ENCODE data around the gene PHF21A. TPM values are rescaled to one million over a fixed set of nuclear protein-coding genes. Genes with fewer than 3 reads are reported as not detected.
"Not testable (repeated sequence)": the region's sequence is repeated elsewhere in the genome, so short reads cannot be mapped to it uniquely, and the experiment has no call there.

The PHF21A gene
- total RNA-seq, 4 donors from 2014 or later, result 11.2 to 22.3 (median 15.9) TPM

DNA sequence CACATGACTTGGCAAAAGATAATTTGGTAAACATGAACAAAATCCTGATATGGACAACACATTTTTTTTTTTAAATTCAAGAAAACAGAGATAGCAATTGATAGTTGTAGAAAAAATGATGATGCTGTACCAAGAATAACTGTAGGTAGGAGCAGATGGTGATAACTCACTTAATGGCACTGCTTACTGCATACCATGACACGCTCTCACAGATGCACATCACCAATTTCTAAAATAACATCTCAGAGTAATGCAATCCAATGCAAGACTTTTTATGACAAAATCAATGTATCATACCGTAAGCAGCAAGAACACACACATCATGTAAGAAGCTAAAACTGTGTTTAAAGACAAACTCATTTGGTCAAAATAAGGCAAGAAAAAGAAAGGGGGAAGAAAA is 102.6 kb downstream of the PHF21A start:
- Histone ChIP-seq H3K27me3 (no peaks in the 10 kb centered on the region), H3K4me3 (no peak overlapping the region), H3K27ac (no peak overlapping the region), H3K9me3 (no peaks in the 10 kb centered on the region), H3K4me1 (no peaks in the 10 kb centered on the region), H3K36me3 (no peaks in the 10 kb centered on the region)
- TF ChIP-seq, protein P1, sequence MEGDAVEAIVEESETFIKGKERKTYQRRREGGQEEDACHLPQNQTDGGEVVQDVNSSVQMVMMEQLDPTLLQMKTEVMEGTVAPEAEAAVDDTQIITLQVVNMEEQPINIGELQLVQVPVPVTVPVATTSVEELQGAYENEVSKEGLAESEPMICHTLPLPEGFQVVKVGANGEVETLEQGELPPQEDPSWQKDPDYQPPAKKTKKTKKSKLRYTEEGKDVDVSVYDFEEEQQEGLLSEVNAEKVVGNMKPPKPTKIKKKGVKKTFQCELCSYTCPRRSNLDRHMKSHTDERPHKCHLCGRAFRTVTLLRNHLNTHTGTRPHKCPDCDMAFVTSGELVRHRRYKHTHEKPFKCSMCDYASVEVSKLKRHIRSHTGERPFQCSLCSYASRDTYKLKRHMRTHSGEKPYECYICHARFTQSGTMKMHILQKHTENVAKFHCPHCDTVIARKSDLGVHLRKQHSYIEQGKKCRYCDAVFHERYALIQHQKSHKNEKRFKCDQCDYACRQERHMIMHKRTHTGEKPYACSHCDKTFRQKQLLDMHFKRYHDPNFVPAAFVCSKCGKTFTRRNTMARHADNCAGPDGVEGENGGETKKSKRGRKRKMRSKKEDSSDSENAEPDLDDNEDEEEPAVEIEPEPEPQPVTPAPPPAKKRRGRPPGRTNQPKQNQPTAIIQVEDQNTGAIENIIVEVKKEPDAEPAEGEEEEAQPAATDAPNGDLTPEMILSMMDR (IDR thresholded peaks at IDR 0.05), result no peak
- TF ChIP-seq POLR2A (IDR thresholded peaks at IDR 0.05), result no peak
- intact Hi-C loops (cut with DNase I), result no loop called here
- no peak for DNase-seq
- 92 to 93% methylated on average over 2 of the region's 2 CpGs for WGBS, 2 donors

DNA sequence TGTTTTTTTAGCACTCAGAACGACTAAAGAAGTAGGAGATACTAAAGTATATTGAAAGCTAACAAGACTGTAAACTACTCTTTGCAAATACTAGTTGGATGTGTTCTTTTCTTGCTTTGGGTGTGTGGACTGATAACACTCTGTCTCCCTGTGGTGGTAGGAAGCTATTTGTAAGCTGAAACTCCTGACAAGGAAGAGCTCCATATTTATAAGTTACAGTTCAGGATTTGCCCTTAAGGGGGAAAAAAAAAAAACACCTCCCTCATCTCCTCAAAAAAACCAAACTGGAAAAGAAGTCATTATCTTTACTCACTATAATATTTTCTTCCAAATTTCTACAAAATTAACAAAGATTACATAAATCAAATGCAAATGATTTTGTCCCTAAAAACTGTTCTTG is 103.9 kb downstream of the PHF21A start:
- Histone ChIP-seq H3K4me3 (no peak overlapping the region), H3K27me3 (no peaks in the 10 kb centered on the region), H3K9me3 (no peaks in the 10 kb centered on the region), H3K27ac (no peak overlapping the region), H3K36me3 (no peaks in the 10 kb centered on the region), H3K4me1 (no peaks in the 10 kb centered on the region)
- 83 to 100% methylated on average over 1 of the region's 1 CpG for WGBS, 2 donors
- DNase-seq, result no peak
- TF ChIP-seq, protein P1 (IDR thresholded peaks at IDR 0.05), result no peak
- TF ChIP-seq POLR2A (IDR thresholded peaks at IDR 0.05), result no peak
- intact Hi-C loops (cut with DNase I), result no loop called here

DNA sequence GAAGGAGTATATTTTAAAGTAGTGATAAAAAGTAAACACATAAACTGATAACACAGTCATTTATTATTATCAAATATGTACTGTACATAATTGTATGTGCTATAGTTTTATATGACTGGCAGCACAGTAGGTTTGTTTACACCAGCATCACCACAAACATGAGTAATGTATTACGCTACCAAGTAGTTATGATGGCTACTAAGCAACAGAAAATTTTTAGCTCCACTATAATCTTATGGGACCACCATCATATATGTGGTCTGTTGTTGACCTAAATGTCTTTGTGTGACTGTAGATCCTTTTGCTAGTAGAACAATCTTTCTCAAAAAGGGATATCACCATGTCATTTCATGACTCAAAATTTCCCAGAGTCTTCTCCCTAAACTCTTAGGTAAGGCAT is 105.3 kb downstream of the PHF21A start:
- Histone ChIP-seq H3K4me3 (no peak overlapping the region), H3K9me3 (no peaks in the 10 kb centered on the region), H3K4me1 (no peaks in the 10 kb centered on the region), H3K27ac (no peak overlapping the region), H3K27me3 (no peaks in the 10 kb centered on the region), H3K36me3 (no peaks in the 10 kb centered on the region)
- no peak for DNase-seq
- TF ChIP-seq POLR2A (IDR thresholded peaks at IDR 0.05), result no peak
- TF ChIP-seq, protein P1 (IDR thresholded peaks at IDR 0.05), result no peak
- 100% methylated on average over 1 of the region's 1 CpG for WGBS, 2 donors
- intact Hi-C loops (cut with DNase I), result no loop called here

DNA sequence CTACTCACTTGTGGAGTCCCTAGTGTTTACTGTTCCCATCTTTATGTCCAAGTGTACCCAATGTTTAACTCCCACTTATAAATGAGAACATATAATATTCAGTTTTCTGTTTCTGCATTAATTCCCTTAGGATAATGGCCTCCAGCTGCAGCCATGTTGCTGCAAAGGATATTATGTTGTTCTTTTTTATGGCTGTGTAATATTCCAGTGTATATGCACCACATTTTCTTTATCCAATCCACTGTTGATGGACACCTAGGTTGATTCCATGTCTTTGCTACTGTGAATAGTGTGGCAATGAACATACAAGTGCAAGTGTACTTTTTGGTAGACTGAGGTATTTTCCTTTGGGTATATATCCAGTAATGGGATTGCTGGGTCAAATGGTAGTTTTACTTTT is 107.1 kb downstream of the PHF21A start:
- H3K36me3 ChIP-seq; H3K4me3 ChIP-seq; DNase-seq; H3K27me3 ChIP-seq; H3K27ac ChIP-seq; H3K9me3 ChIP-seq; intact Hi-C loops (cut with DNase I): not testable (repeated sequence)
- H3K4me1 ChIP-seq, result peaks cover 0 to 14% (median 0%) of the 10 kb centered on the region in 3 donors

DNA sequence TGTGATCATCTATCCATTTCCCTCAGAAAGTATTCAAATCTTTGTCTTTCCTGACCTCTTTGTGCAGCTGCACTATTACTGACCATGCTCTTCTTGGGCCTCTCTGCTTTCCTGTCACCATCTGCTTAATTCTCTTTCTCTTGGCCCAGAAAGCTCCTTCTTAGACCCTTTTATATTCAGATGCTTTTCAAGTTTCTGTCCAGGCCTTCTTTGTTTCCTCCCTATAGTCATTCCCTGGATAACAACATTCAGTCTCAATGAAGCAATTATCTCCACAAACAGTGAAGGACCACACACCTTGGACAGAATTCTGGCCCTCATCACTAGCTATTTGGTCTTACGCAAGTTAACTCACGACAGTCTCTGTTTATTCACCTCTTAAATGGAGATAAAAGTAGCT is 109.1 kb downstream of the PHF21A start:
- H3K9me3 ChIP-seq, result no peaks in the 10 kb centered on the region
- H3K4me1 ChIP-seq, result peaks cover 0 to 14% (median 0%) of the 10 kb centered on the region in 3 donors
- no peak for DNase-seq
- no peak overlapping the region for H3K27ac ChIP-seq
- TF ChIP-seq POLR2A (IDR thresholded peaks at IDR 0.05), result no peak
- TF ChIP-seq, protein P1 (IDR thresholded peaks at IDR 0.05), result no peak
- H3K4me3 ChIP-seq, result no peak overlapping the region
- H3K27me3 ChIP-seq, result no peaks in the 10 kb centered on the region
- WGBS, 2 donors, result 77 to 88% methylated on average over 2 of the region's 2 CpGs
- intact Hi-C loops (cut with DNase I), result no loop called here
- no peaks in the 10 kb centered on the region for H3K36me3 ChIP-seq

DNA sequence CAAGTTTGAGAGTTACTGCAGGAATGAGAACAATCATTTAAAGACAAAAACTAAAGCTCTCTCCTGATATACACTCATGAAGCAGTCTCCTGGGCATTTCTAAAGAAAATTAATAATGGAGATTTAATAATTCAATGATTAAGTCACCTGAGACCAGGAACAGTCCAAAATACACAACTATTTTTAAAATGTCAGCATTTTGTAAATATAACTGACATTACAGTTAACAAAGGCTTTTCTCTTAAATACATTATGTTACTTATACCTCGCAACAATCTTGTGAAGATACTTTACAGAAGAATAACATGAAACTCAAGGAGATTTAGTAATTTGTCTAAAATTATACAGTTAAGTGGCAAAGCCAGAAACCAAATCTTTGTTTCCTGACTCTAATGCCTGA is 111.2 kb downstream of the PHF21A start:
- WGBS, 2 donors, result 73 to 83% methylated on average over 1 of the region's 1 CpG
- H3K4me3 ChIP-seq, result no peak overlapping the region

More for the DNA sequence above, 111.2 kb downstream of the PHF21A start:
- no peak for DNase-seq
- no peaks in the 10 kb centered on the region for H3K27me3 ChIP-seq
- intact Hi-C loops (cut with DNase I), result no loop called here
- peaks cover 0 to 14% (median 0%) of the 10 kb centered on the region in 3 donors for H3K4me1 ChIP-seq
- no peaks in the 10 kb centered on the region for H3K9me3 ChIP-seq
- no peak overlapping the region for H3K27ac ChIP-seq
- TF ChIP-seq, protein P1 (IDR thresholded peaks at IDR 0.05), result no peak
- no peak for TF ChIP-seq POLR2A (IDR thresholded peaks at IDR 0.05)
- no peaks in the 10 kb centered on the region for H3K36me3 ChIP-seq
